ENCODE results near the gene CTAGE1.

CTAGE1 gene

GRCh38 chr18:22363867-22364463 lies 53.8 kb downstream of the CTAGE1 start:
- DNase-seq, result peak; percentile 21
- Histone ChIP-seq H3K4me1 (ENCODE audit: control insufficient read depth, low read depth, low read length) (no peaks in the 10 kb centered on the region), H3K4ac (ENCODE audit: low read depth, low read length) (no peak overlapping the region), H2BK15ac (replicated peaks; ENCODE audit: low read depth) (no peak overlapping the region), H3K4me3 (ENCODE audit: low read length) (no peak overlapping the region), H2AK5ac (ENCODE audit: low read length) (no peak overlapping the region), H3K9ac (ENCODE audit: low read length) (no peak overlapping the region), H3K79me1 (ENCODE audit: low read length) (no peaks in the 10 kb centered on the region), H3K79me2 (ENCODE audit: control insufficient read depth, insufficient read depth, low read length) (no peaks in the 10 kb centered on the region), H3K36me3 (ENCODE audit: control insufficient read depth, insufficient read depth, low read length) (no peaks in the 10 kb centered on the region), H3K4me2 (ENCODE audit: low read length) (no peak overlapping the region), H2BK120ac (ENCODE audit: low read depth, low read length) (no peak overlapping the region), H3K56ac (ENCODE audit: low read length) (no peak overlapping the region), H3K27me3 (ENCODE audit: insufficient read depth, low read length, poor library complexity) (no peaks in the 10 kb centered on the region), H3K23ac (ENCODE audit: low read length) (no peak overlapping the region), H4K5ac (ENCODE audit: low read length) (no peak overlapping the region), H3K18ac (ENCODE audit: low read length) (no peak overlapping the region), H2BK5ac (ENCODE audit: low read length) (no peak overlapping the region), H3K27ac (ENCODE audit: low read depth, low read length) (no peak overlapping the region), H4K8ac (ENCODE audit: low read depth, low read length) (no peak overlapping the region)
- no CpG with 5 or more reads among the region's 1 CpG for WGBS (ENCODE audit: extremely low coverage, insufficient coverage, low lambda C conversion rate)

Measured in mesendoderm (in vitro differentiated cells).